IPS-18c (cell line): ENCODE measurements around the gene ATOH1.

Source experiments
- H3K4me3 ChIP-seq: 2 replicates; pipeline ENCODE4 v1.7.0; 2013; ENCODE audit warnings: low read depth, mild to moderate bottlenecking, low read length, moderate library complexity; ENCODE audit not compliant: insufficient read depth
- H3K9me3 ChIP-seq: one replicate; pipeline ENCODE4 v1.6.1; 2013; ENCODE audit warnings: mild to moderate bottlenecking, low read length, moderate library complexity; ENCODE audit not compliant: control insufficient read depth, insufficient read depth

ATOH1 gene

DNA sequence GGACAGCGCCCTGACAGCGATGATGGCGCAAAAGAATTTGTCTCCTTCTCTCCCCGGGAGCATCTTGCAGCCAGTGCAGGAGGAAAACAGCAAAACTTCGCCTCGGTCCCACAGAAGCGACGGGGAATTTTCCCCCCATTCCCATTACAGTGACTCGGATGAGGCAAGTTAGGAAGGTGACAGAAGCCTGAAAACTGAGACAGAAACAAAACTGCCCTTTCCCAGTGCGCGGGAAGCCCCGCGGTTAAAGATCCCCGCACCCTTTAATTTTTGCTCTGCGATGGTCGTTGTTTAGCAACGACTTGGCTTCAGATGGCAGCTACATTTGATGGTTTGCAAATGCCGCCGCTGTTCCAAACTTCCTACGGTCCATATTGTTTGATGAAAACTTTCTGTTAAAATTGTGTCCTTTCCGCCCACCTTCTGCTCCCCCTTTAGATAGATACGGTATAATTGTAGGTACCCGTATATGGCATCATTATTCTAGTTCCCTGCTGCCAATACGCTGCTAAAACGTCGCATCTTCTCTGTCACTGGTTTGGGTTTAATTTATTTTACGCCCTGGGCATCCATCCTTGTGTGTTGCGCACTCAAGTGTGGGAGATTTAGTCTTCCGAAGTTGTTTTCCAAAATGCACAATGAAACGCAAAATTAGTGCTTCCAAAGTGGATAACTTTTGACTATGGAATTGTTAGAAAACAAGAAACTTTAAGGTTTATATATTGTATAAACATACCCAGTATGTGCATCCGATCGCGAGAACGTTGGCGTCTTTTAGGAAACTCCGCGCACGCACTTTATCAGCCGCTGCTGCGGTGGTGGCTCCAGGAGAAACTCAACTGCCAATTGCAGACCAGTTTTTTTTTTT is 1.5 kb downstream of the ATOH1 start:
- H3K9me3 ChIP-seq = no peaks in the 10 kb centered on the region
- H3K4me3 ChIP-seq = peak overlapping the region; percentile 67

DNA sequence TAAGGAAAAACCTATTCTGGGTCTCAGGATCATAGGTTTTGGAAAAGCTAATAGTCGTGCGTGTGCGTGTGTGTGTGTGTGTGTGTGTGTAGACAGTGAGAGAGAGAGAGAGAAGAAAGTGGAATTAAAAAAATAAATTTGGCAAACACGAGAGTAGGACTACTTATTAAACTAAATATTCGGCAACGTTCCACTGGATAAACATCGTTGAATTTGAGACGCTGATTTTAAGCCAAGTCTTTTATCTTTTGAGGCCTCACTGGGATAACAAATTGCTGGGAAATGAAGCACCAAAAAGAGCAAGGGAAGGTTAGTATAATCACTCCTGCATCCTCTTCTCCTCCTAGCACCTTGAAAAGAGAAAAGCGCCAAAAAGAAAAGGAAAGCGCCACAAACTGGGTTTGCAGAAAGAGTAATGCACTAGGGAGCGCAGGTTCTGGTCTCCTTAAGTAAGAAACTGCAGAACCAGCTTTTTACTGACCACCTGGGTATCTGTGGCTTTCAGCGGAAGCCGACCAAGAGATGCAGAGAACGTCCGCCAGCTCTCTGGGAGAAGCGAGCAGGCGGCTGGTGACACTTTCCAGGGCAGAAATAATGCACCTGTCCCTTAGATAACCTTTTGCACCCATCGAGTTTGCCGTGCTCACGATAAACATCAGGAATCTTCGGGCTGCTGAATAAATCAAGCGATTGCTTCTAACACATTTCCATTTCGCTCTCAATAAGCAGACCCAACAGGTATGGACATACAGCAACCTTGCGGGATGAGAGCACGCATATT is 3.4 kb downstream of the ATOH1 start:
- Histone ChIP-seq H3K4me3 (0 out of 2 replicates have a peak overlapping the region, but pooled peaks have one; percentile 1), H3K9me3 (no peaks in the 10 kb centered on the region)

DNA sequence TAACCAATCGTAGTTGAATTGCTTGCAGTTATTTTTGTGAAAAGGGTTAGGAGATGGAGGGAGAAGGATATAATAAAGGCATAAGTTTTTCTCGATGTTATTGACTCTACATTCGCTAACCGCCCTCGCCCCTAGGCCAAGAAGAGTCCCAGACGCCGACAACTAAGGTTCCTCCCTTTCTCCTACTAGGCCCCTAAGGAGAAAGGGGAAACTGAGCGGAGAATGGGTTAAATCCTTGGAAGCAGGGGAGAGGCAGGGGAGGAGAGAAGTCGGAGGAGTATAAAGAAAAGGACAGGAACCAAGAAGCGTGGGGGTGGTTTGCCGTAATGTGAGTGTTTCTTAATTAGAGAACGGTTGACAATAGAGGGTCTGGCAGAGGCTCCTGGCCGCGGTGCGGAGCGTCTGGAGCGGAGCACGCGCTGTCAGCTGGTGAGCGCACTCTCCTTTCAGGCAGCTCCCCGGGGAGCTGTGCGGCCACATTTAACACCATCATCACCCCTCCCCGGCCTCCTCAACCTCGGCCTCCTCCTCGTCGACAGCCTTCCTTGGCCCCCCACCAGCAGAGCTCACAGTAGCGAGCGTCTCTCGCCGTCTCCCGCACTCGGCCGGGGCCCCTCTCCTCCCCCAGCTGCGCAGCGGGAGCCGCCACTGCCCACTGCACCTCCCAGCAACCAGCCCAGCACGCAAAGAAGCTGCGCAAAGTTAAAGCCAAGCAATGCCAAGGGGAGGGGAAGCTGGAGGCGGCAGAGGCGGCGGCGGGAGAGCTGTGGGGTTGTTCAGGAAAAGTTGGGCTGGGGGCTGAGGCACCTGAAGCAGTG is 5.9 kb downstream of the ATOH1 start:
- Histone ChIP-seq H3K9me3 (no peaks in the 10 kb centered on the region), H3K4me3 (peak overlapping the region; percentile 53; the same call in 1 of the 2 replicates)

DNA sequence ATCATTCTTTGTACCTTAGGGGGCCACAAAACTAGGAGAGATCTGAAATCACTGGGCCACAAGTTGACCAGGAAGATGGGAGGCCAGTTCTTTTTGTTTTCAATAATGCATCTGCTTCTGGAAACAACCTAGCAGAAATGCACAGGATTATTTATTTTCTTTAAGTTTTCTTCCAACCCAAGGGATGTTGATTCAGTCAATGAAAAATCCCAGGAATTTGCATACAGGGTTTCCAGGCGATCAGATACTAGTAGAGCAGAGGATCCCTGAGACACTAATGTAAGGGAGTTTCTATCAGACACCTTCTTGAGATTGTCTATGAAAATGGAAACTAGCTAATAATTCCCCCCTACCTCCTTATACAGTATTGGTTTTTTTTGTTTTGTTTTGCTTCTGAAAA is 7.4 kb downstream of the ATOH1 start:
- H3K9me3 ChIP-seq = no peaks in the 10 kb centered on the region

DNA sequence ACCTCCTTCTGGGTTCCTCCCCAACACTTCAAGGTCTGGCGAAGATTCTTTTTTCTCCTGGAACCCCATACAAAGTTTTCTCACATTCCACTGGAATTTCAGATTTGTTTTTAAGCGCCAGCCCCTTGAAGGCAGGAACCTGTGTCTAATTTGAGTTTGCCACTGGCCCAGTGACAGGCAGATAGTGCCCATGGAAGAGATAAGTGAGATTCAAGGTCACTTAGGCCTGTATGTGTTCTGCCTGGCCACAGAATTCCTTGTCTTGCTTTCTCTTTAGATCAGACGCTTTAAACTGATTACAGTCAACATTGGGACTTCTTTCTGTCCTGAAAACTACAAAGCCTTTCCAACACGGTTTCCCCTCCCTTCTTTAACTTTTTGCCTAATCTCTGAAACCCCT is 11.2 kb downstream of the ATOH1 start:
- H3K9me3 ChIP-seq = no peaks in the 10 kb centered on the region
- H3K4me3 ChIP-seq = no peak overlapping the region

More for the DNA sequence above, 7.4 kb downstream of the ATOH1 start:
- H3K4me3 ChIP-seq = no peak overlapping the region

DNA sequence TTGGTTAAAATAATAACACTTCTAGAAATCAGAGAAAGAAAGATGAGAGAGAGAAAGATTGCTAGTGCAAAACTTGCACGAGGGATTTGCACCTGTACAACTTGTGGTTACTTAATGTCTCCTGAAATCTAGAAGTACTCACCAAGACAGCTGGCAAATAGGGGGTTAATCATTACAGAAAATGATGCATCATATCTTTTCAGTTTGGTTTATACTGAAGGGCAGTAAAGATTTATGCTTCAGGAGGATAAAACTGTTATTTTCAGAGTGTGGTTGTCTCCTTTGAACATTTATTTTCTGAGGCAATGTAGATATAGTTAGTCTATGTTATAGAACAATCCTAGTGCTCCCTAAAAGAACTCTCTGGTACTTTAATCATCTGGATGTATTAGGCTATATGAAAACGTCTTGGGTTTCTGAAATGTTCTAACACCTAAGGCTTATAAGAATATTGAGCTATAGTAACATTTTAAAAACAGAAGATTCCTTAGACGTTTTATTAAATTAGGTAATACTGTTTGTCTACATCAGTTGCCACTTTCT is 13.3 kb downstream of the ATOH1 start:
- no peaks in the 10 kb centered on the region for H3K9me3 ChIP-seq
- H3K4me3 ChIP-seq = no peak overlapping the region

DNA sequence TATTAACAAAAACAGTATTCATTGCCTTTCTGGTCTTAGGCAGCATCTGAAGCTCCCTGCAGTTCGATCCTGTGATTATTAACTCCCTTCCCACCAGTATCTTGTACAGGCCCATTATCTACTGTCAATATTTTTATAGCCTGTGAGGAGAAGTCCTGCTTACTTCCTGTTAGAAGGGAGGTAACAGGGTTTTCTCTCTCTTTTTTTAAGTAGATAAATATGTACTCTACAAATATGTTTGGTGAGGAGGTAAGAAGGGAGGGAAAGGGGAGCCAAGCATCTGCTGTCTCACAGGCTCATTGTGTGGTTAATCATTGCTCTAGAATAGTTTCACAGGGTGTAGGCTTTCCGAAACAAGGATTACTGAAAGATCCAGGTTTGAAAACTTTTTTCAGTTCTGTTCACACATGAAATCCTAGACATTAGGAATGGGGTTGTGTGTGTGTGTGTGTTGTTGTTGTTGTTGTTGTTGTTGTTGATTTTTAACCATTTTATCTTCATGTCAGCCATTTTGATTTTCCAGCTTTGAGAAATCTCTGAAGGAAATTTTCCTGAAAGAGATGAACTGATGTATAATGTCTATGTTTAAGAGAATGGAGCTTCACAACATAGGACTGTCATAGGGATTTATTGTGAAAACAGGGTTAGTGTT is 14.2 kb downstream of the ATOH1 start:
- no peaks in the 10 kb centered on the region for H3K9me3 ChIP-seq
- no peak overlapping the region for H3K4me3 ChIP-seq

DNA sequence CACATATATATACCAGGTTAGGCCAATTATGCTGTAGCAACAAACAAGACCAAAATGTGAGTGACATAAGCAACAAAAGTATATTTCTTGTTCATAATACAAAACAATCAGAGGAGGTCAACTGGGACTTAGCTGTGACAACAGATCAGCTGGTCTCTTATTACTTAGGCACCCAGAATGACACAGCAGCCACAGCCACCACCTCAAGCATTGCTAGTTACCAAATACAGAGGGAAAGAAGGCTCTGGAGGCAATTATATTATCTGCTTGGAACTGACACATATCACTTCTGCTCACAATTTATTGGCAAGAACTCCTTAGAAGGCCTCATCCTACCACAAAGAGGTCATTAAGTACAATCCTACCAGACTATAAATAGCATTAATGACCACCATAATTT is 15.2 kb downstream of the ATOH1 start:
- no peaks in the 10 kb centered on the region for H3K9me3 ChIP-seq
- no peak overlapping the region for H3K4me3 ChIP-seq

DNA sequence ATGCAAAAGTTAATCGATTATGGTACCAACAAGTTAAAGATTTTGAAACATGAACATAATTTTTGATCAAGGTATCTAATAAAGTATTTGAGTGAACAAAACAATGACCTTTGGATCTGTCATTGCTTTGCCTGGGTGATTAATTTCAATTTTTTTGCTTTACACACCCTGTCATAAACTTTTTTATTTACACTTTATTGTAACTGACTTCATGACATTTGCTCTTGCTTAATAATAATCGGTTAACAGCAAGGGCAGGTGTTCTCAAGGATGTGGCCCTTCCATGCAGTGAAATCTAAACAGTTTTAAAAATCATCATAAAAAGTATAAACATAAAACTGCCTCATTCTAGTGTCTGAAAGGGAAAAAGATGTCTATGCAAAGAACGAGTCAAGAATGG is 24.1 kb downstream of the ATOH1 start:
- H3K9me3 ChIP-seq = no peaks in the 10 kb centered on the region
- no peak overlapping the region for H3K4me3 ChIP-seq

DNA sequence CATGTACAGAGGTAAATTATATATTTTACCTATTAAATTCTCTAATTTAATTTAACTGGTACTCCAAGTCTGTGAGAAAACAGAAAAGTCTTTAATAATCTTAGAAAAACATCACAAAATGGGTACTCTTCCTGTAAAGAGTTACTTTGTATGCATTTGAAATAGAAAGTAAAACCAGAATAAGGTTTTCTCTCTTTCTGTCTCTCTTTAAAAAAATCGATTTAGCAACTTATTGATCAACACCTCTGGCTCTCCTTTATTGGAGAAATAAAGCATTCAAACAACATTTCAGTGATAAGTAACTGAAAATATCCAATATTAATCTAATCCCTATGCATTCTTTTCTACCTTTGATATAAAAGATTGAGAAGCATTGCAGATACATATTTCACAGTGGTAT is 27.4 kb downstream of the ATOH1 start:
- H3K4me3 ChIP-seq = no peak overlapping the region

DNA sequence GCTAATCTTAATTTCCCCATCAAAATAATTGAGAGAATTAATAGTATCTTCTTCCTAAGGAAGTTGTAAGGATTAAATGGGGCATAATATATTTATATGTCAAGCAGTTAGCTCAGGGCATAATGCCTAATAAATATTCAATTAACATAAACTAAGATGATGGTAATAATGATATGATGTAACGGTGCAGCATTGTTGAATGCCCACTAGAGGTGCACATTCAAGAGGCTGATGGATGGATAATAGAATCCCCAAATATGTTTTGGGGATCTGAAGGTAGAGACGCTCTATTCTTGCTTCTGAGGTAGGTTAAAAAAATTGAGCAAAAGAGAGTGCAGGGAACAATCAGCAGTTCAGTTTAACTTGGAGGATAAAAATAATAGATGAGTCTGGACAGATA is 37.1 kb downstream of the ATOH1 start:
- Histone ChIP-seq H3K9me3 (no peaks in the 10 kb centered on the region), H3K4me3 (no peak overlapping the region)

More for the DNA sequence above, 27.4 kb downstream of the ATOH1 start:
- H3K9me3 ChIP-seq = no peaks in the 10 kb centered on the region

DNA sequence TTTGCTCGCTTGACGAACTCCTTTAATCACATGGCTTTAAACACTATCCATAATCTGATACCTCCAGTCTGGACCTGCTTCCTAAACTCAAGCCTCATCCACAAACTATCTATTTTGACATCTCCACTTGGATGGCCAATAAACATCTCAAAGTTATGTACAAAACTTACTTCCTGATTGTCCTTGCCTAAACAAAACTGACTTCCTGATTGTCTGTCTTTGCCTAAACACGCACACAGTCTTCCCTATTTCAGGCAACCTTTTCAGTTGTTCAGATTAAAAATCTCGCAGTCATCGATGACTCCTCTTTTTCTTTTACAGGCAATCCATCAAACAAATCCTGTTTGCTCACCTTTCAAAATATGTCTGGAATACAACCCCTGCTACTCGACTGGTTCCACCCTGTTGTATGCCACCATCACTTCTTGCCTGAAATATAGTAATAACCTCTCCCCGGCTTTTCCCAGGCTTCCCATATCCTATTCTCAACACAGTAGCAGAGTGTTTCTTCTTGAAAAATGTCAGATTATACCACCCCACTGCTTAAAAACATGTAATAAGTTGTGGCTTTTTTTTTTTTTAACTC is 39.0 kb downstream of the ATOH1 start:
- Histone ChIP-seq H3K4me3 (no peak overlapping the region), H3K9me3 (no peaks in the 10 kb centered on the region)

DNA sequence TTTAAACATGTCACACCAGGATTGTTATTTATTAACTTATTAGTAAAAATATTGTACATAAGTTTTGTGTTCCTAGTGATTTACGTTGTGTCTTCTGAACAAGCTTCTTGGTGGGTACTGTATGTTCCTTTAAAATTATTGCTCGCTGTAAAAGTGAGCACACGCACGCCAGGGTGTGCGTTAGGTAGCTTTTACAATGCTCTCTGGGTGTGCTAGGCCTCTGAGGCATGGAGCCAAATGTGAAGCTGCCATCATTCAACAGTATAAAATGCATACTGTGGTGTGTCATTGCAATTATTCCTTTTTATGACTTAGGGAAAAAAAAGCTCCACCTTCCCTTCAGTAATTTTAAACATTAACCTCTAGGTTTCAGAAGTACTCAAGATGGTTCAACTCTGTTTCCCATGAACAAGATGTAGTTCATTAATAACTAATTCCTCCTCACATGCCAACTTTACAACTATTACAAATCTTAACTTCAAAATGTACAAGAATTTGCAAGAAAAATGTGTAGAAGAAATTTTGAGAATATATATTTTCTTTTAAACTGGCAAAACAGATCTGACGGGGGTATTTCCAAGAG is 42.4 kb downstream of the ATOH1 start:
- H3K9me3 ChIP-seq = no peaks in the 10 kb centered on the region

DNA sequence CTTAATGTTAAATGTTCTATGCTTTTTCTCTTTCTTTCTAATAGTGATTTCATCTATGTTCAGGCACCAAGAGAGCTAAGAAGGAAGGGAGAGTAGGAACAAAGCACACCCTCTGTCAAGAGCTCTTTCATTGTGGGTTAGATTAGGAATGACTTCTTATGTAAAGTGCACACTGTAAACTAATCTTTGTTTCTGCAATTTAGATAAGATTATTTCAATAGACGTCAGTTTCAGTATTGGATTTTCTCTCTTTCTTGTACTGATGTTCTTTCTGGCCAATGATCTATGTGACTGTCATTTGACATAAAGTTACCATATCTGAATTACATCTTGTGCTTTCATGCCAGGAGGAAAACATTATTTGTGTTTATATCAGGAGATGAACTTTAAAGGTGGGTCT is 48.2 kb downstream of the ATOH1 start:
- no peak overlapping the region for H3K4me3 ChIP-seq
- H3K9me3 ChIP-seq = no peaks in the 10 kb centered on the region

More for the DNA sequence above, 42.4 kb downstream of the ATOH1 start:
- H3K4me3 ChIP-seq = no peak overlapping the region

DNA sequence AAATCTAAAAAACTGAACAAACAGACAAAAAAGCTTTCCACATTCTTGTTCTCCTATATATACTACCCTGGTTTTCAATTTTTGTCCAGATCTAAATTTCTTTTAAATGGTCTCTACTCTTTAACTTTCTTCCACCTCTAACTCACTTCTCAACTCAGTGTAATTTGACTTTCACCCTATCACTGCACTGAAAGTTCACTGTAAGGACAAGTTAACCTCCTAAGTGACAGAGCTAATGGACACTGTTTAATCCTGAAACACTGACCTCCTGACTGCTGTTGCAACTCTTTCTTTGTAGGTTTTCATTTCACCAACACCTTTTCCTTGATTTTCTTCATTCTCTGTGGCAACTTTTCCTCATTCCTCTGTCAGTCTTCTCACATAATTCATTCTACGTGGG is 50.0 kb downstream of the ATOH1 start:
- no peak overlapping the region for H3K4me3 ChIP-seq
- no peaks in the 10 kb centered on the region for H3K9me3 ChIP-seq

DNA sequence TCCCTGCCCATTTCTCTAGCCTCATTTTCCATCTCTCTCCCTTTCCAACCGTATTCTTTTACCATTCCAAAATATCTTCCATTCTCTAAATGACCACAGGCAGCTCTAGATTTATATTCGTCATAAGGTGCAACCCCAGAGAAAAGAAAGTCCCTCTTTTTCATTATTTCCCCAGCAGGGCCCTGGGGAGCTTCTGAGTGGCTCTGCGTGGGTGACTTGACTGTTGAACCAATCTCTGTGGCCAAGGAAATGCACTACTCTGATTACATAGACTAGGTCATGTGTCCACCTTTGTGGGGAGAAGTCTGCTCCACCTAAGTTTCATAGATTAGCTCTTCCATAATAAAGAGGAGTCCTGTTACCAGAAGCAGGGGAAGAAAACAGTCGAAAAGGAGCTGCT is 51.4 kb downstream of the ATOH1 start:
- H3K9me3 ChIP-seq = no peaks in the 10 kb centered on the region
- no peak overlapping the region for H3K4me3 ChIP-seq
